Chondrocyte (in vitro differentiated cells): Measurements from ENCODE around the gene IRX4. TPM values are rescaled to one million over a fixed set of nuclear protein-coding genes. Genes with fewer than 3 reads are reported as not detected.

Source experiments
- DNase-seq: peaks from one replicate; pipeline ENCODE4 v3.0.0; 2021; ENCODE audit warnings: mixed read lengths, low spot score
- H3K27ac Mint-ChIP-seq: one replicate; pipeline ENCODE4 v1.8.0; 2021; ENCODE audit warnings: mild to moderate bottlenecking, moderate library complexity, mixed read lengths; ENCODE audit not compliant: unreplicated experiment
- H3K27me3 Mint-ChIP-seq: 2 replicates; pipeline ENCODE4 v1.8.0; 2021; ENCODE audit warnings: low read depth, mixed read lengths
- H3K36me3 Mint-ChIP-seq: 2 replicates; pipeline ENCODE4 v1.8.0; 2021; ENCODE audit warnings: low read depth, mixed read lengths
- H3K4me1 Mint-ChIP-seq: 2 replicates; pipeline ENCODE4 v1.8.0; 2021; ENCODE audit warnings: low read depth, mild to moderate bottlenecking, mixed read lengths
- H3K4me3 Mint-ChIP-seq: one replicate; pipeline ENCODE4 v1.8.0; 2021; ENCODE audit warnings: mild to moderate bottlenecking, moderate library complexity, mixed read lengths; ENCODE audit not compliant: unreplicated experiment
- H3K9me3 Mint-ChIP-seq: 2 replicates; pipeline ENCODE4 v1.8.0; 2021; ENCODE audit warnings: low read depth, mixed read lengths
- CTCF ChIP-seq: fragments of 200-600 bp; sonication (generic); IDR thresholded peaks from 2 replicates; pipeline ENCODE4 v1.5.0; 2021; ENCODE audit warnings: antibody characterized with exemption, mild to moderate bottlenecking, moderate library complexity
- long read RNA-seq: library from polyadenylated mRNA; stranded (forward); transcript quantifications from one replicate; pipeline ENCODE4 v2.0.0, GENCODE V29; 2021
- total RNA-seq: library from RNA; stranded (reverse); gene quantifications from 3 replicates; pipeline ENCODE4 v1.2.1, GENCODE V29; 2021

The IRX4 gene
- total RNA-seq = not detected in 3 replicates
- long read RNA-seq = 0 reads

GRCh38 chr5:1882337-1883119, at the start of gene IRX4:
Gene IRX4 (minus strand): TSS chr5:1882925. CDS start chr5:1882647, 278 bp downstream.
- no peaks in the 10 kb centered on the region for H3K9me3 Mint-ChIP-seq
- peak within 1 kb of the TSS; percentile 61 for H3K4me3 Mint-ChIP-seq
- peaks cover 6% of the 10 kb centered on the region for H3K4me1 Mint-ChIP-seq
- TF ChIP-seq CTCF = no peak
- H3K36me3 Mint-ChIP-seq = no peaks in the 10 kb centered on the region
- no peak within 1 kb of the TSS for H3K27ac Mint-ChIP-seq
- peak; percentile 83 for DNase-seq
- peaks cover 38% of the 10 kb centered on the region for H3K27me3 Mint-ChIP-seq

- DNase-seq = no peak
- Mint-ChIP-seq H3K4me3 (peak overlapping the region; percentile 66), H3K4me1 (no peaks in the 10 kb centered on the region), H3K36me3 (no peaks in the 10 kb centered on the region), H3K27ac (no peak overlapping the region), H3K9me3 (no peaks in the 10 kb centered on the region), H3K27me3 (peaks cover 35% of the 10 kb centered on the region)
- TF ChIP-seq CTCF = no peak
Observed at GRCh38 chr5:1931604-1932231, 49.0 kb upstream of the IRX4 start.

- H3K4me1 Mint-ChIP-seq = no peaks in the 10 kb centered on the region
- H3K4me3 Mint-ChIP-seq = peak overlapping the region; percentile 66
Observed at GRCh38 chr5:1930880-1931603, 48.3 kb upstream of the IRX4 start.

GRCh38 chr5:1930501-1930879, 47.8 kb upstream of the IRX4 start:
- no peaks in the 10 kb centered on the region for H3K36me3 Mint-ChIP-seq
- no peak overlapping the region for H3K4me3 Mint-ChIP-seq
- H3K9me3 Mint-ChIP-seq = no peaks in the 10 kb centered on the region
- no peak for DNase-seq
- peaks cover 30% of the 10 kb centered on the region for H3K27me3 Mint-ChIP-seq
- no peak overlapping the region for H3K27ac Mint-ChIP-seq
- H3K4me1 Mint-ChIP-seq = no peaks in the 10 kb centered on the region
- TF ChIP-seq CTCF = no peak

More at GRCh38 chr5:1930880-1931603, 48.3 kb upstream of the IRX4 start:
- TF ChIP-seq CTCF = no peak
- Mint-ChIP-seq H3K27ac (no peak overlapping the region), H3K9me3 (no peaks in the 10 kb centered on the region), H3K27me3 (peaks cover 30% of the 10 kb centered on the region), H3K36me3 (no peaks in the 10 kb centered on the region)
- DNase-seq = no peak
